HUDEP-2 (cell line): ENCODE measurements around the gene KRT14.

ENCODE experiments used
- DNase-seq, 76 experiments: peaks; one replicate each; lab custom pipeline; 2025; ENCODE audit not compliant: unreplicated experiment in 76 of 76; lab: John Stamatoyannopoulos, UW

Gene KRT14

GRCh38 chr17:41533613-41534012 lies 53.1 kb downstream of the KRT14 start:
- no peak for DNase-seq

- no peak for DNase-seq
Observed at GRCh38 chr17:41532947-41533570, 53.6 kb downstream of the KRT14 start.
